Body of pancreas (tissue), 4 donors: ENCODE data around the gene CRYBA1. TPM values are rescaled to one million over a fixed set of nuclear protein-coding genes. Genes with fewer than 3 reads are reported as not detected.

Experiments
- ATAC-seq: fragments of 150-250 bp; one replicate; pipeline ENCODE4 v1.9.1; 2016
- DNase-seq, 4 donors: peaks; one replicate each; pipeline ENCODE4 v3.0.0-alpha.2; 2019
- H3K27ac ChIP-seq, 4 donors: fragments of 200-600 bp; sonication (generic); 1 replicate in 3 of 4; 2 replicates in 1 of 4; pipeline versions ENCODE4 v1.5.1 to v1.6.1; 2016 to 2019; ENCODE audit warnings: mild to moderate bottlenecking in 1 of 4, mixed read lengths in 1 of 4, moderate library complexity in 1 of 4
- H3K27me3 ChIP-seq, 2 donors: fragments of 200-600 bp; sonication (generic); one replicate each; pipeline ENCODE4 v1.6.0; 2016; ENCODE audit warnings: mild to moderate bottlenecking in 1 of 2
- H3K36me3 ChIP-seq, 2 donors: fragments of 200-600 bp; sonication (generic); replicated peaks in 1 of 2; 2 replicates each; pipeline ENCODE4 v1.5.1; 2016; ENCODE audit warnings: low read depth in 2 of 2; ENCODE audit not compliant: insufficient read depth in 1 of 2
- H3K4me1 ChIP-seq: fragments of 200-600 bp; sonication (generic); one replicate; pipeline ENCODE4 v1.6.0; 2016
- H3K4me3 ChIP-seq, 2 donors: fragments of 200-600 bp; sonication (generic); 1 replicate in 1 of 2; 2 replicates in 1 of 2; pipeline ENCODE4 v1.5.1; 2016 to 2019
- H3K9me3 ChIP-seq, 3 donors: fragments of 200-600 bp; sonication (generic); 1 replicate in 2 of 3; 2 replicates in 1 of 3; pipeline ENCODE4 v1.5.1; 2016
- POLR2A ChIP-seq, 3 donors: fragments of 450-650 bp; IDR thresholded peaks; one replicate each; pipeline ENCODE4 v1.6.1; 2016; ENCODE audit warnings: antibody characterized with exemption in 3 of 3, mild to moderate bottlenecking in 2 of 3
- WGBS, 2 donors: methylation state at CpG; one replicate each; pipeline ENCODE4 v1.1.5; 2017; 5-methylcytosine and 5-hydroxymethylcytosine counted together
- intact Hi-C: fragments of 100-400 bp; cut with DNase I; formaldehyde crosslinking; loops from one replicate; pipeline ENCODE4 v1.15.1; 2023
- total RNA-seq, 2 donors: library from RNA; depleted of rRNA; stranded (reverse); fragments of >200 nt; gene quantifications; one replicate each; pipeline ENCODE4 v1.1.0, GENCODE V29; 2016
- TF ChIP-seq, protein P1 (sequence below), 7 experiments: fragments of 450-650 bp in 4 of 7; fragments of 200-600 bp in 3 of 7; sonication (generic) in 3 of 7; IDR thresholded peaks; one replicate each; pipeline ENCODE4 v1.5.1; 2016 to 2019; ENCODE audit warnings: antibody characterized with exemption in 7 of 7

Gene CRYBA1
- total RNA-seq, 2 donors from 2014 or later, result not detected

DNA sequence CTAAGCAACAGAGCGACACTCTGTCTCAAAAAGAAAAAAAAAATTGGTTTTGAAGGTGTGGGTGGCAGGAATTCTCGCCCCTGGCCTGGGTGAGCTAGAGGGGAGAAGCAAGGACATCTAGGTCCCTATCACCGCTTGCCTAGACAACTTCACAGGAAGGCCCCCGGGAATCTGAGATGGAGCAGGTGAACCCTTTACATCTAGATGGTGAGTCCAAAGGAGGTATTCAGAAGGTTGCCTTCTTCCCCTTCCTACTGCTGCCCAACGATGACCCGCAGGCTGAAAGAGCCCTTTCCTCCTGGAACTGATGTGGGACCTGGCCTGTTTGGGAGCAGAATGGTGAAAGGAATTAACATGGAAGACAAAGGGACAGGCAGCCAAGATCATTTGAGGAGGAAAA, 1.3 kb upstream of the CRYBA1 start:
- TF ChIP-seq, protein P1, sequence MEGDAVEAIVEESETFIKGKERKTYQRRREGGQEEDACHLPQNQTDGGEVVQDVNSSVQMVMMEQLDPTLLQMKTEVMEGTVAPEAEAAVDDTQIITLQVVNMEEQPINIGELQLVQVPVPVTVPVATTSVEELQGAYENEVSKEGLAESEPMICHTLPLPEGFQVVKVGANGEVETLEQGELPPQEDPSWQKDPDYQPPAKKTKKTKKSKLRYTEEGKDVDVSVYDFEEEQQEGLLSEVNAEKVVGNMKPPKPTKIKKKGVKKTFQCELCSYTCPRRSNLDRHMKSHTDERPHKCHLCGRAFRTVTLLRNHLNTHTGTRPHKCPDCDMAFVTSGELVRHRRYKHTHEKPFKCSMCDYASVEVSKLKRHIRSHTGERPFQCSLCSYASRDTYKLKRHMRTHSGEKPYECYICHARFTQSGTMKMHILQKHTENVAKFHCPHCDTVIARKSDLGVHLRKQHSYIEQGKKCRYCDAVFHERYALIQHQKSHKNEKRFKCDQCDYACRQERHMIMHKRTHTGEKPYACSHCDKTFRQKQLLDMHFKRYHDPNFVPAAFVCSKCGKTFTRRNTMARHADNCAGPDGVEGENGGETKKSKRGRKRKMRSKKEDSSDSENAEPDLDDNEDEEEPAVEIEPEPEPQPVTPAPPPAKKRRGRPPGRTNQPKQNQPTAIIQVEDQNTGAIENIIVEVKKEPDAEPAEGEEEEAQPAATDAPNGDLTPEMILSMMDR (IDR thresholded peaks at IDR 0.05), result no peak
- no peak for TF ChIP-seq POLR2A (IDR thresholded peaks at IDR 0.05)
- intact Hi-C loops, result no loop called here
- no peaks in the 10 kb centered on the region for H3K9me3 ChIP-seq
- ATAC-seq (no peak), DNase-seq (no peak)
- no peak overlapping the region for H3K27ac ChIP-seq
- no peaks in the 10 kb centered on the region for H3K4me1 ChIP-seq
- WGBS, 2 donors, result 85 to 93% methylated on average over 6 of the region's 6 CpGs
- H3K36me3 ChIP-seq, result no peaks in the 10 kb centered on the region
- no peaks in the 10 kb centered on the region for H3K27me3 ChIP-seq
- no peak overlapping the region for H3K4me3 ChIP-seq

GRCh38 chr17:29247219-29247618, 560 bp downstream of the CRYBA1 start:
- H3K4me1 ChIP-seq, result peaks cover 9% of the 10 kb centered on the region
- H3K27me3 ChIP-seq, result no peaks in the 10 kb centered on the region
- no peaks in the 10 kb centered on the region for H3K9me3 ChIP-seq
- WGBS, 2 donors, result 64 to 73% methylated on average over 2 of the region's 2 CpGs
- DNase-seq (no peak), ATAC-seq (no peak)
- H3K27ac ChIP-seq, result no peak overlapping the region
- no peak overlapping the region for H3K4me3 ChIP-seq
- H3K36me3 ChIP-seq, result no peaks in the 10 kb centered on the region
- TF ChIP-seq, protein P1 (IDR thresholded peaks at IDR 0.05), result no peak
- TF ChIP-seq POLR2A (IDR thresholded peaks at IDR 0.05), result no peak
- intact Hi-C loops, result no loop called here

- WGBS, 2 donors, result 68 to 76% methylated on average over 3 to 5 of the region's 5 CpGs
- H3K27me3 ChIP-seq, result no peaks in the 10 kb centered on the region
- DNase-seq (no peak), ATAC-seq (no peak)
- no peak for TF ChIP-seq POLR2A (IDR thresholded peaks at IDR 0.05)
- TF ChIP-seq, protein P1 (IDR thresholded peaks at IDR 0.05), result no peak
- H3K4me1 ChIP-seq, result peaks cover 17% of the 10 kb centered on the region
- H3K36me3 ChIP-seq, result no peaks in the 10 kb centered on the region
- intact Hi-C loops, result no loop called here
- no peaks in the 10 kb centered on the region for H3K9me3 ChIP-seq
- no peak overlapping the region for H3K27ac ChIP-seq
- no peak overlapping the region for H3K4me3 ChIP-seq
Measured at GRCh38 chr17:29248845-29249244, 2.2 kb downstream of the CRYBA1 start.

DNA sequence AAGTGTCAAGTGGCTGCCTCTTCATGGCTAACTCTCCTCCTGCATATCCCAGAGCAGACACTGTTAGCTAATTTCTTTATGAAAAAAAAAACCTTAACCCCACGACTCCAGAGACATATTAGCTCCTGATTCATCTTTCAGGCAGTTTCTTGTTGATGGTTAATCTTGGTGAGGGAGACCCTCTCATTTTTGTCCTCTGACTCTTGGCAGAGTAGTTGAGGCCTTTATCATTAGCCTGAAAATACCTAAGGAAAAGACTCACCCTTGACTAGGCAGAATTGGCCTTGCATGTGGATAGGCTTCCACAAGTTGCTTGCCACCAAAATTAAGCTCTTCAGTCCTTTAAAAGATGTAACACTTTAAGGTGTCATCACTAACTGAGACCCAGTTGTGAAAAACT, 4.0 kb downstream of the CRYBA1 start:
- H3K27ac ChIP-seq, result no peak overlapping the region
- H3K36me3 ChIP-seq, result no peaks in the 10 kb centered on the region
- ATAC-seq, result no peak
- H3K27me3 ChIP-seq, result no peaks in the 10 kb centered on the region
- 78 to 100% methylated on average over 1 of the region's 1 CpG for whole genome bisulfite sequencing, 2 donors
- intact Hi-C loops, result no loop called here
- no peak for DNase-seq
- peaks cover 32% of the 10 kb centered on the region for H3K4me1 ChIP-seq
- no peaks in the 10 kb centered on the region for H3K9me3 ChIP-seq
- TF ChIP-seq, protein P1 (IDR thresholded peaks at IDR 0.05), result no peak
- TF ChIP-seq POLR2A (IDR thresholded peaks at IDR 0.05), result no peak
- H3K4me3 ChIP-seq, result no peak overlapping the region

DNA sequence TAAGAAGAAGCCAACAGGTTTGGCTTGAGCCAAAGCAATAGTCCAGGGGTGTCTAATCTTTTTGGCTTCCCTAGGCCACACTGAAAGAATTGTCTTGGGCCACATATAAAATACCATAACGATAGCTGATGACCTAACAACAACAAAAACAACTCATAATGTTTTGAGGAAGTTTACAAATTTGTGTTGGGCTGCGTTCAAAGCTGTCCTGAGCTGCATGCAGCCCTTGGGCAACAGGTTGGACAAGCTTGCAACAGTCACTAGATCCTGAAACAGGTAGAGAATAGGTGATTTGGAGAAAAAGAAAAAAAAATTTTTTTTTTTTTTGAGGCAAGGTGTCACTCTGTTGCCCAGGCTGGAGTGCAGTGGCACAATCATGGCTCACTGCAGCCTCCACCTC, 4.5 kb downstream of the CRYBA1 start:
- WGBS, 2 donors, result 55 to 89% methylated on average over 2 of the region's 2 CpGs
- no peak overlapping the region for H3K4me3 ChIP-seq
- no peak for TF ChIP-seq POLR2A (IDR thresholded peaks at IDR 0.05)
- TF ChIP-seq, protein P1 (IDR thresholded peaks at IDR 0.05), result no peak
- DNase-seq, result no peak
- no peaks in the 10 kb centered on the region for H3K27me3 ChIP-seq
- no peaks in the 10 kb centered on the region for H3K36me3 ChIP-seq
- intact Hi-C loops, result no loop called here
- H3K4me1 ChIP-seq, result peaks cover 37% of the 10 kb centered on the region
- H3K9me3 ChIP-seq, result no peaks in the 10 kb centered on the region
- no peak for ATAC-seq
- H3K27ac ChIP-seq, result no peak overlapping the region
